Activated CD8-positive, alpha-beta T cell treated with anti-CD3 and anti-CD28 coated beads for 36 hours (primary cell): ENCODE results near the gene CDC42BPB. TPM values are rescaled to one million over a fixed set of nuclear protein-coding genes. Genes with fewer than 3 reads are reported as not detected.

Experiments
- ATAC-seq: fragments of 200-7000 bp; cut with Tn5 transposase; one replicate; pipeline ENCODE4 v1.10.0; 2021; ENCODE audit warnings: mild to moderate bottlenecking, moderate library complexity
- CTCF ChIA-PET: fragments of 350-600 bp; sonication (Branson Sonifier 250); formaldehyde crosslinking; loops from one replicate; lab custom pipeline; 2021; ENCODE audit warnings: antibody characterized with exemption; lab: Charles Lee
- POLR2A ChIA-PET: fragments of 350-600 bp; sonication (Branson Sonifier 250); formaldehyde crosslinking; loops from one replicate; lab custom pipeline; 2021; ENCODE audit warnings: antibody characterized with exemption; lab: Charles Lee
- DNase-seq: peaks from one replicate; pipeline ENCODE4 v3.0.0-alpha.2; 2020
- H3K27ac Mint-ChIP-seq: one replicate; pipeline ENCODE4 v1.8.0; 2021; ENCODE audit warnings: mild to moderate bottlenecking, mixed read lengths
- H3K27me3 Mint-ChIP-seq: one replicate; pipeline ENCODE4 v1.8.0; 2021; ENCODE audit warnings: mixed read lengths
- H3K36me3 Mint-ChIP-seq: one replicate; pipeline ENCODE4 v1.8.0; 2021; ENCODE audit warnings: low read depth, mixed read lengths
- H3K4me1 Mint-ChIP-seq: one replicate; pipeline ENCODE4 v1.8.0; 2021; ENCODE audit warnings: low read depth, mixed read lengths
- H3K4me3 Mint-ChIP-seq: one replicate; pipeline ENCODE4 v1.8.0; 2021; ENCODE audit warnings: mild to moderate bottlenecking, moderate library complexity, mixed read lengths
- H3K9me3 Mint-ChIP-seq: one replicate; pipeline ENCODE4 v1.8.0; 2021; ENCODE audit warnings: mixed read lengths
- CTCF ChIP-seq: fragments of 200-600 bp; IDR thresholded peaks from one replicate; pipeline ENCODE4 v1.8.0; 2022; ENCODE audit warnings: antibody characterized with exemption, mild to moderate bottlenecking
- intact Hi-C: fragments of 100-400 bp; cut with micrococcal nuclease; formaldehyde crosslinking; loops from one replicate; pipeline ENCODE4 v1.10.0; 2022
- total RNA-seq, 2 experiments: library from RNA; stranded (reverse); gene quantifications; one replicate each; pipeline ENCODE4 v1.2.3, GENCODE V29; 2021

CDC42BPB gene
- total RNA-seq, 2 experiments from 2014 or later = 0.72 to 0.96 TPM

GRCh38 chr14:102985665-102986064, 71.7 kb downstream of the CDC42BPB start:
- Mint-ChIP-seq H3K9me3 (peaks cover 16% of the 10 kb centered on the region), H3K27me3 (peaks cover 1% of the 10 kb centered on the region), H3K36me3 (peaks cover 11% of the 10 kb centered on the region), H3K4me3 (no peak overlapping the region), H3K27ac (no peak overlapping the region), H3K4me1 (no peaks in the 10 kb centered on the region)
- DNase-seq = no peak
- ATAC-seq = no peak
- CTCF ChIA-PET = no interaction called here
- POLR2A ChIA-PET = no interaction called here
- no peak for TF ChIP-seq CTCF
- intact Hi-C loops = no loop called here

GRCh38 chr14:102984336-102985102, 72.8 kb downstream of the CDC42BPB start:
- peaks cover 11% of the 10 kb centered on the region for H3K36me3 Mint-ChIP-seq
- H3K4me1 Mint-ChIP-seq = no peaks in the 10 kb centered on the region
- intact Hi-C loops = no loop called here
- H3K9me3 Mint-ChIP-seq = peaks cover 16% of the 10 kb centered on the region
- CTCF ChIA-PET = no interaction called here
- no peak for TF ChIP-seq CTCF
- POLR2A ChIA-PET = no interaction called here
- no peak overlapping the region for H3K27ac Mint-ChIP-seq
- no peak for DNase-seq
- ATAC-seq = no peak
- peaks cover 1% of the 10 kb centered on the region for H3K27me3 Mint-ChIP-seq
- no peak overlapping the region for H3K4me3 Mint-ChIP-seq

GRCh38 chr14:102983496-102983895, 73.9 kb downstream of the CDC42BPB start:
- no peak overlapping the region for H3K4me3 Mint-ChIP-seq
- H3K27ac Mint-ChIP-seq = no peak overlapping the region
- H3K4me1 Mint-ChIP-seq = no peaks in the 10 kb centered on the region
- H3K9me3 Mint-ChIP-seq = peaks cover 15% of the 10 kb centered on the region
- H3K36me3 Mint-ChIP-seq = peaks cover 10% of the 10 kb centered on the region
- CTCF ChIA-PET = no interaction called here
- POLR2A ChIA-PET = no interaction called here
- peaks cover 1% of the 10 kb centered on the region for H3K27me3 Mint-ChIP-seq
- ATAC-seq (no peak), DNase-seq (no peak)
- intact Hi-C loops = no loop called here
- TF ChIP-seq CTCF = no peak

GRCh38 chr14:102982852-102983470, 74.4 kb downstream of the CDC42BPB start:
- ChIA-PET POLR2A (no interaction called here), CTCF (no interaction called here)
- Mint-ChIP-seq H3K27me3 (peaks cover 1% of the 10 kb centered on the region), H3K27ac (no peak overlapping the region), H3K36me3 (peaks cover 6% of the 10 kb centered on the region), H3K4me3 (no peak overlapping the region), H3K9me3 (peaks cover 11% of the 10 kb centered on the region), H3K4me1 (no peaks in the 10 kb centered on the region)
- no peak for DNase-seq
- ATAC-seq = no peak
- TF ChIP-seq CTCF = no peak
- intact Hi-C loops = no loop called here

- no peaks in the 10 kb centered on the region for H3K27me3 Mint-ChIP-seq
Observed at GRCh38 chr14:102980409-102980810, 76.9 kb downstream of the CDC42BPB start.

More at GRCh38 chr14:102980409-102980810, 76.9 kb downstream of the CDC42BPB start:
- ChIA-PET CTCF (interaction anchor here (0.6 kb wide), 1 partner anchor 19 kb away, joined by 3 read pairs; no protein-coding TSS in a partner anchor), POLR2A (interaction anchor here (0.6 to 0.8 kb wide), 2 partner anchors 45 to 584 kb away, joined by 3 read pairs; no protein-coding TSS in a partner anchor)
- intact Hi-C loops = no loop called here
- no peak overlapping the region for H3K27ac Mint-ChIP-seq
- no peaks in the 10 kb centered on the region for H3K9me3 Mint-ChIP-seq
- no peaks in the 10 kb centered on the region for H3K36me3 Mint-ChIP-seq
- ATAC-seq (no peak), DNase-seq (no peak)
- no peaks in the 10 kb centered on the region for H3K4me1 Mint-ChIP-seq
- no peak for TF ChIP-seq CTCF
- no peak overlapping the region for H3K4me3 Mint-ChIP-seq
